NCI-H82 treated with DMSO at 0.1 percent for 48 hours (cell line): Measurements from ENCODE around the gene TMEM170A.

Experiments used
- DNase-seq: peaks from one replicate; lab custom pipeline; 2025; ENCODE audit not compliant: unreplicated experiment; lab: John Stamatoyannopoulos, UW

TMEM170A gene

GRCh38 chr16:75406943-75407342 lies 57.5 kb downstream of the TMEM170A start:
- no peak for DNase-seq

GRCh38 chr16:75402821-75403475 lies 61.5 kb downstream of the TMEM170A start:
- DNase-seq: no peak

GRCh38 chr16:75402159-75402820 lies 62.2 kb downstream of the TMEM170A start:
- DNase-seq: no peak

GRCh38 chr16:75401691-75402090 lies 62.8 kb downstream of the TMEM170A start:
- no peak for DNase-seq

GRCh38 chr16:75398333-75398732 lies 66.2 kb downstream of the TMEM170A start:
- DNase-seq: no peak

- DNase-seq: no peak
These were observed 69.5 kb downstream of the TMEM170A start for GRCh38 chr16:75394941-75395340.
